Gastrocnemius medialis (tissue), 4 donors: ENCODE data around the gene GMPR. TPM values are rescaled to one million over a fixed set of nuclear protein-coding genes. Genes with fewer than 3 reads are reported as not detected.

Experiments
- ATAC-seq, 2 donors: fragments of 150-250 bp; one replicate each; pipeline ENCODE4 v1.9.1; 2016
- DNase-seq, 2 donors: peaks; one replicate each; pipeline ENCODE4 v3.0.0-alpha.2; 2019
- H3K27ac ChIP-seq, 4 donors: fragments of 200-600 bp; sonication (generic); 1 replicate in 1 of 4; 2 replicates in 3 of 4; pipeline ENCODE4 v1.5.1; 2016 to 2018; ENCODE audit warnings: mild to moderate bottlenecking in 2 of 4, moderate library complexity in 1 of 4
- H3K27me3 ChIP-seq, 3 donors: fragments of 200-600 bp; sonication (generic) in 2 of 3; 1 replicate in 1 of 3; 2 replicates in 2 of 3; pipeline versions ENCODE4 v1.5.1 to v1.6.0; 2016 to 2019; ENCODE audit warnings: mild to moderate bottlenecking in 1 of 3, moderate library complexity in 1 of 3
- H3K36me3 ChIP-seq, 2 donors: fragments of 200-600 bp; sonication (generic) in 1 of 2; one replicate each; pipeline ENCODE4 v1.5.1; 2017 to 2018
- H3K4me1 ChIP-seq, 2 donors: fragments of 200-600 bp; sonication (generic) in 1 of 2; one replicate each; pipeline ENCODE4 v1.5.1; 2016 to 2017; ENCODE audit warnings: mild to moderate bottlenecking in 2 of 2
- H3K4me3 ChIP-seq, 4 donors: fragments of 200-600 bp; sonication (generic) in 3 of 4; 1 replicate in 1 of 4; 2 replicates in 3 of 4; pipeline ENCODE4 v1.5.1; 2016 to 2019; ENCODE audit warnings: mild to moderate bottlenecking in 2 of 4
- H3K9me3 ChIP-seq, 3 donors: fragments of 200-600 bp; sonication (generic) in 2 of 3; 1 replicate in 1 of 3; 2 replicates in 2 of 3; pipeline ENCODE4 v1.5.1; 2016 to 2019
- CTCF ChIP-seq, 5 experiments: fragments of 450-650 bp in 3 of 5; fragments of 200-600 bp in 2 of 5; sonication (generic) in 2 of 5; IDR thresholded peaks in 4 of 5; conservative IDR thresholded peaks in 1 of 5; 1 replicate in 4 of 5; 2 replicates in 1 of 5; pipeline ENCODE4 v1.5.1; 2016 to 2019; ENCODE audit warnings: antibody characterized with exemption in 5 of 5, mild to moderate bottlenecking in 3 of 5, moderate library complexity in 3 of 5
- POLR2A ChIP-seq, 2 donors: fragments of 450-650 bp; IDR thresholded peaks; one replicate each; pipeline ENCODE4 v1.6.1; 2017; ENCODE audit warnings: antibody characterized with exemption in 2 of 2, mild to moderate bottlenecking in 2 of 2, moderate library complexity in 2 of 2
- in situ Hi-C, 4 donors: fragments of 200-750 bp; cut with MboI; loops; one replicate each; pipeline versions ENCODE4 v1.15.0 to v1.8.0; 2017; ENCODE audit warnings: low sequenced_read_pairs in 4 of 4
- intact Hi-C: fragments of 100-400 bp; cut with DNase I; formaldehyde crosslinking; loops from one replicate; pipeline ENCODE4 v1.15.1; 2023; ENCODE audit warnings: low total_unique reads
- total RNA-seq, 4 donors: library from RNA; depleted of rRNA; stranded (reverse); fragments of >200 nt; gene quantifications; one replicate each; pipeline versions ENCODE4 v1.1.0 to v1.2.3, GENCODE V29; 2016

The GMPR gene
- total RNA-seq, 4 donors from 2014 or later = 109 to 266 (median 239) TPM

GRCh38 chr6:16244869-16245451, 6.6 kb downstream of the GMPR start:
- intact Hi-C loops (no loop called here), in situ Hi-C loops (loop anchor here in 1 of 4 donors (5.0 kb wide), 1 partner anchor 32 kb away; no protein-coding TSS in a partner anchor)
- Histone ChIP-seq H3K36me3 (peaks cover 0 to 41% of the 10 kb centered on the region in 2 donors), H3K27me3 (no peaks in the 10 kb centered on the region), H3K27ac (peak overlapping the region; percentile 97 to 99 (median 98)), H3K4me3 (peak overlapping the region in 2 of 4 donors; percentile 6 to 11), H3K9me3 (no peaks in the 10 kb centered on the region), H3K4me1 (peaks cover 62 to 67% of the 10 kb centered on the region in 2 donors)
- ATAC-seq (no peak), DNase-seq (no peak)
- TF ChIP-seq CTCF (IDR thresholded peaks at IDR 0.05 in 4 of 5, conservative IDR thresholded peaks at IDR 0.05 in 1 of 5) (no peak), POLR2A (IDR thresholded peaks at IDR 0.05) (no peak)

GRCh38 chr6:16248271-16248853, 10.0 kb downstream of the GMPR start:
- no peaks in the 10 kb centered on the region for H3K27me3 ChIP-seq
- H3K36me3 ChIP-seq = peaks cover 0 to 70% of the 10 kb centered on the region in 2 donors
- no peaks in the 10 kb centered on the region for H3K9me3 ChIP-seq
- in situ Hi-C loops = no loop called here
- DNase-seq = no peak
- intact Hi-C loops = no loop called here
- peak overlapping the region in 3 of 4 donors; percentile 13 to 97 (median 60) for H3K27ac ChIP-seq
- peaks cover 31 to 43% of the 10 kb centered on the region in 2 donors for H3K4me1 ChIP-seq
- TF ChIP-seq CTCF (IDR thresholded peaks at IDR 0.05 in 4 of 5, conservative IDR thresholded peaks at IDR 0.05 in 1 of 5) = no peak
- TF ChIP-seq POLR2A (IDR thresholded peaks at IDR 0.05) = no peak
- no peak overlapping the region for H3K4me3 ChIP-seq
- no peak for ATAC-seq

- TF ChIP-seq CTCF (IDR thresholded peaks at IDR 0.05 in 4 of 5, conservative IDR thresholded peaks at IDR 0.05 in 1 of 5) = no peak
- TF ChIP-seq POLR2A (IDR thresholded peaks at IDR 0.05) = no peak
- Histone ChIP-seq H3K27ac (peak overlapping the region in 3 of 4 donors; percentile 2 to 13 (median 10)), H3K36me3 (peaks cover 0 to 76% of the 10 kb centered on the region in 2 donors), H3K27me3 (no peaks in the 10 kb centered on the region), H3K4me3 (no peak overlapping the region), H3K9me3 (no peaks in the 10 kb centered on the region), H3K4me1 (peaks cover 21 to 30% of the 10 kb centered on the region in 2 donors)
- intact Hi-C loops (no loop called here), in situ Hi-C loops (no loop called here)
- DNase-seq (no peak), ATAC-seq (no peak)
These were observed 11.6 kb downstream of the GMPR start for GRCh38 chr6:16249971-16250370.

GRCh38 chr6:16251706-16252105, 13.3 kb downstream of the GMPR start:
- TF ChIP-seq CTCF (IDR thresholded peaks at IDR 0.05 in 4 of 5, conservative IDR thresholded peaks at IDR 0.05 in 1 of 5) (no peak), POLR2A (IDR thresholded peaks at IDR 0.05) (no peak)
- Histone ChIP-seq H3K9me3 (no peaks in the 10 kb centered on the region), H3K4me1 (peaks cover 19 to 24% of the 10 kb centered on the region in 2 donors), H3K27me3 (no peaks in the 10 kb centered on the region), H3K36me3 (peaks cover 0 to 77% of the 10 kb centered on the region in 2 donors), H3K27ac (peak overlapping the region in 3 of 4 donors; percentile 23 to 81 (median 28)), H3K4me3 (no peak overlapping the region)
- in situ Hi-C loops (no loop called here), intact Hi-C loops (no loop called here)
- ATAC-seq (no peak), DNase-seq (no peak)
